Karpas-422 (cell line): ENCODE data around the gene SLC24A4. TPM values are rescaled to one million over a fixed set of nuclear protein-coding genes. Genes with fewer than 3 reads are reported as not detected.

Source experiments
- DNase-seq: peaks from one replicate; pipeline ENCODE4 v3.0.0-alpha.2; 2015
- H2AFZ ChIP-seq: fragments of 200-600 bp; sonication (generic); 2 replicates; pipeline ENCODE4 v1.6.1; 2014; ENCODE audit warnings: antibody characterized with exemption, low read length, mixed read lengths
- H3K27ac ChIP-seq: fragments of 200-600 bp; sonication (generic); 2 replicates; pipeline ENCODE4 v1.5.1; 2014; ENCODE audit warnings: mild to moderate bottlenecking, low read length, moderate library complexity
- H3K27me3 ChIP-seq: fragments of 200-600 bp; sonication (generic); 2 replicates; pipeline ENCODE4 v1.6.1; 2014; ENCODE audit warnings: low read length, mixed read lengths
- H3K36me3 ChIP-seq: fragments of 200-600 bp; sonication (generic); 2 replicates; pipeline ENCODE4 v1.6.1; 2014; ENCODE audit warnings: low read length, mixed read lengths; ENCODE audit not compliant: insufficient read depth
- H3K4me1 ChIP-seq: fragments of 200-600 bp; sonication (generic); 2 replicates; pipeline ENCODE4 v1.6.1; 2014; ENCODE audit warnings: mild to moderate bottlenecking, low read length, mixed read lengths
- H3K4me2 ChIP-seq: fragments of 200-600 bp; sonication (generic); 2 replicates; pipeline ENCODE4 v1.6.1; 2014; ENCODE audit warnings: low read length, low read depth, mild to moderate bottlenecking; ENCODE audit not compliant: poor library complexity, severe bottlenecking
- H3K4me3 ChIP-seq: fragments of 200-600 bp; sonication (generic); 2 replicates; pipeline ENCODE4 v1.5.1; 2014; ENCODE audit warnings: mild to moderate bottlenecking, antibody characterized with exemption, low read length, mixed read lengths
- H3K79me2 ChIP-seq: fragments of 200-600 bp; sonication (generic); 2 replicates; pipeline ENCODE4 v1.6.1; 2014; ENCODE audit warnings: mild to moderate bottlenecking, low read length, mixed read lengths
- H3K9ac ChIP-seq: fragments of 200-600 bp; sonication (generic); 2 replicates; pipeline ENCODE4 v1.6.0; 2014; ENCODE audit warnings: low read length
- H3K9me2 ChIP-seq: fragments of 200-600 bp; sonication (generic), shearing (Covaris generic); replicated peaks from 2 replicates; pipeline ENCODE4 v1.6.0; 2014; ENCODE audit warnings: mild to moderate bottlenecking, low read length, moderate library complexity; ENCODE audit not compliant: insufficient read depth
- H3K9me3 ChIP-seq: fragments of 300-700, 200-600 bp; sonication (generic); 2 replicates; pipeline ENCODE4 v1.6.1; 2014; ENCODE audit warnings: low read length, mixed read lengths
- H4K20me1 ChIP-seq: fragments of 200-600 bp; sonication (generic); 2 replicates; pipeline ENCODE4 v1.6.1; 2014; ENCODE audit warnings: mild to moderate bottlenecking, antibody characterized with exemption, low read length, low read depth; ENCODE audit not compliant: insufficient read depth
- total RNA-seq: library from RNA; depleted of rRNA; stranded (reverse); fragments of >200 nt; shearing (Covaris generic); gene quantifications from 2 replicates; pipeline ENCODE4 v1.2.3, GENCODE V29; 2014; ENCODE audit warnings: low replicate concordance

The SLC24A4 gene
- total RNA-seq, 1 experiment from 2014 or later, result not detected

GRCh38 chr14:92496191-92496857 lies 173.4 kb downstream of the SLC24A4 start:
- H3K9ac ChIP-seq, result no peak overlapping the region
- H4K20me1 ChIP-seq, result no peaks in the 10 kb centered on the region
- no peak for DNase-seq

GRCh38 chr14:92497391-92497790 lies 174.4 kb downstream of the SLC24A4 start:
- Histone ChIP-seq H3K79me2 (no peaks in the 10 kb centered on the region), H3K4me1 (no peaks in the 10 kb centered on the region), H2AFZ (no peak overlapping the region), H3K4me2 (no peak overlapping the region), H3K36me3 (no peaks in the 10 kb centered on the region), H4K20me1 (no peaks in the 10 kb centered on the region), H3K4me3 (no peak overlapping the region), H3K9me2 (no peaks in the 10 kb centered on the region), H3K9ac (no peak overlapping the region), H3K27ac (no peak overlapping the region), H3K27me3 (no peaks in the 10 kb centered on the region), H3K9me3 (no peaks in the 10 kb centered on the region)
- no peak for DNase-seq

More at GRCh38 chr14:92496191-92496857, 173.4 kb downstream of the SLC24A4 start:
- Histone ChIP-seq H3K9me3 (no peaks in the 10 kb centered on the region), H3K27me3 (no peaks in the 10 kb centered on the region), H3K36me3 (no peaks in the 10 kb centered on the region), H3K4me2 (no peak overlapping the region), H3K27ac (no peak overlapping the region), H3K4me3 (no peak overlapping the region), H3K9me2 (no peaks in the 10 kb centered on the region), H2AFZ (no peak overlapping the region), H3K4me1 (no peaks in the 10 kb centered on the region), H3K79me2 (no peaks in the 10 kb centered on the region)

GRCh38 chr14:92499234-92499633 lies 176.3 kb downstream of the SLC24A4 start:
- Histone ChIP-seq H3K36me3 (no peaks in the 10 kb centered on the region), H4K20me1 (no peaks in the 10 kb centered on the region), H2AFZ (no peak overlapping the region)

GRCh38 chr14:92500491-92500941 lies 177.6 kb downstream of the SLC24A4 start:
- H3K27me3 ChIP-seq, result no peaks in the 10 kb centered on the region
- H3K36me3 ChIP-seq, result no peaks in the 10 kb centered on the region
- no peak overlapping the region for H3K9ac ChIP-seq
- no peak overlapping the region for H3K27ac ChIP-seq
- no peaks in the 10 kb centered on the region for H3K9me3 ChIP-seq
- H2AFZ ChIP-seq, result no peak overlapping the region
- H3K4me2 ChIP-seq, result no peak overlapping the region
- no peaks in the 10 kb centered on the region for H4K20me1 ChIP-seq
- no peak for DNase-seq
- H3K79me2 ChIP-seq, result no peaks in the 10 kb centered on the region
- H3K9me2 ChIP-seq, result no peaks in the 10 kb centered on the region
- H3K4me1 ChIP-seq, result no peaks in the 10 kb centered on the region
- no peak overlapping the region for H3K4me3 ChIP-seq

More at GRCh38 chr14:92499234-92499633, 176.3 kb downstream of the SLC24A4 start:
- Histone ChIP-seq H3K9me3 (no peaks in the 10 kb centered on the region), H3K79me2 (no peaks in the 10 kb centered on the region), H3K9ac (no peak overlapping the region), H3K4me2 (no peak overlapping the region), H3K27me3 (no peaks in the 10 kb centered on the region), H3K9me2 (no peaks in the 10 kb centered on the region), H3K4me3 (no peak overlapping the region), H3K4me1 (no peaks in the 10 kb centered on the region), H3K27ac (no peak overlapping the region)
- no peak for DNase-seq

GRCh38 chr14:92501891-92502351 lies 179.0 kb downstream of the SLC24A4 start:
- Histone ChIP-seq H3K9ac (no peak overlapping the region), H3K27ac (no peak overlapping the region), H3K36me3 (no peaks in the 10 kb centered on the region), H3K4me3 (no peak overlapping the region), H4K20me1 (no peaks in the 10 kb centered on the region), H3K79me2 (no peaks in the 10 kb centered on the region), H3K9me3 (no peaks in the 10 kb centered on the region), H3K4me2 (no peak overlapping the region), H3K4me1 (peaks cover under 1% of the 10 kb centered on the region; the same call in 1 of the 2 replicates), H3K9me2 (no peaks in the 10 kb centered on the region), H2AFZ (no peak overlapping the region), H3K27me3 (no peaks in the 10 kb centered on the region)
- DNase-seq, result no peak

- no peak for DNase-seq
- H3K36me3 ChIP-seq, result no peaks in the 10 kb centered on the region
- H2AFZ ChIP-seq, result no peak overlapping the region
- peaks cover 7% of the 10 kb centered on the region for H3K4me1 ChIP-seq
- no peaks in the 10 kb centered on the region for H3K9me2 ChIP-seq
- no peaks in the 10 kb centered on the region for H4K20me1 ChIP-seq
- H3K27me3 ChIP-seq, result no peaks in the 10 kb centered on the region
- H3K4me2 ChIP-seq, result no peak overlapping the region
- no peaks in the 10 kb centered on the region for H3K79me2 ChIP-seq
- no peaks in the 10 kb centered on the region for H3K9me3 ChIP-seq
- H3K4me3 ChIP-seq, result no peak overlapping the region
- H3K27ac ChIP-seq, result no peak overlapping the region
- H3K9ac ChIP-seq, result no peak overlapping the region
Measured at GRCh38 chr14:92502541-92503286, 179.7 kb downstream of the SLC24A4 start.

GRCh38 chr14:92503756-92504491 lies 181.0 kb downstream of the SLC24A4 start:
- Histone ChIP-seq H3K9ac (no peak overlapping the region), H3K4me1 (peaks cover 7% of the 10 kb centered on the region), H3K79me2 (no peaks in the 10 kb centered on the region), H3K4me2 (no peak overlapping the region), H3K9me2 (no peaks in the 10 kb centered on the region), H4K20me1 (no peaks in the 10 kb centered on the region), H3K27ac (no peak overlapping the region), H3K9me3 (no peaks in the 10 kb centered on the region), H2AFZ (no peak overlapping the region), H3K4me3 (no peak overlapping the region), H3K36me3 (no peaks in the 10 kb centered on the region), H3K27me3 (no peaks in the 10 kb centered on the region)
- DNase-seq, result no peak

- H3K27me3 ChIP-seq, result no peaks in the 10 kb centered on the region
- H3K36me3 ChIP-seq, result no peaks in the 10 kb centered on the region
- peaks cover 7% of the 10 kb centered on the region for H3K4me1 ChIP-seq
- H3K4me3 ChIP-seq, result no peak overlapping the region
- no peak overlapping the region for H3K9ac ChIP-seq
- H4K20me1 ChIP-seq, result no peaks in the 10 kb centered on the region
- H3K79me2 ChIP-seq, result no peaks in the 10 kb centered on the region
- H3K4me2 ChIP-seq, result no peak overlapping the region
- no peak for DNase-seq
- H2AFZ ChIP-seq, result no peak overlapping the region
- H3K27ac ChIP-seq, result no peak overlapping the region
- no peaks in the 10 kb centered on the region for H3K9me2 ChIP-seq
- no peaks in the 10 kb centered on the region for H3K9me3 ChIP-seq
Measured at GRCh38 chr14:92505826-92506225, 182.9 kb downstream of the SLC24A4 start.
